CD14-positive monocyte (primary cell): ENCODE data around the gene SLMAP. TPM values are rescaled to one million over a fixed set of nuclear protein-coding genes. Genes with fewer than 3 reads are reported as not detected.

Source experiments
- DNase-seq, 3 donors: peaks; one replicate each; pipeline ENCODE4 v3.0.0-alpha.2; 2011 to 2022
- H2AFZ ChIP-seq: 2 replicates; pipeline ENCODE4 v1.6.0; 2012; ENCODE audit warnings: mild to moderate bottlenecking, low read depth, low read length, inconsistent platforms; ENCODE audit not compliant: insufficient read depth, poor library complexity, severe bottlenecking
- H3K27ac ChIP-seq, 2 donors: 1 replicate in 1 of 2; 2 replicates in 1 of 2; pipeline ENCODE4 v1.5.1; 2012 to 2013; ENCODE audit warnings: low read length in 2 of 2, control low read depth in 1 of 2, inconsistent platforms in 1 of 2, low read depth in 1 of 2, mild to moderate bottlenecking in 1 of 2
- H3K27me3 ChIP-seq, 2 donors: one replicate each; pipeline versions ENCODE4 v1.6.0 to v1.6.1; 2011 to 2013; ENCODE audit warnings: low read length in 2 of 2; ENCODE audit not compliant: control insufficient read depth in 2 of 2, insufficient read depth in 2 of 2
- H3K36me3 ChIP-seq, 2 donors: replicated peaks in 1 of 2; 1 replicate in 1 of 2; 2 replicates in 1 of 2; pipeline versions ENCODE4 v1.5.1 to v1.6.1; 2012 to 2013; ENCODE audit warnings: low read length in 2 of 2, control low read depth in 1 of 2, inconsistent platforms in 1 of 2, mild to moderate bottlenecking in 1 of 2; ENCODE audit not compliant: insufficient read depth in 2 of 2, control insufficient read depth in 1 of 2
- H3K4me1 ChIP-seq, 2 donors: 1 replicate in 1 of 2; 2 replicates in 1 of 2; pipeline versions ENCODE4 v1.5.1 to v1.6.1; 2012 to 2013; ENCODE audit warnings: low read length in 2 of 2, control low read depth in 1 of 2, inconsistent platforms in 1 of 2, mild to moderate bottlenecking in 1 of 2, moderate library complexity in 1 of 2; ENCODE audit not compliant: insufficient read depth in 2 of 2, control insufficient read depth in 1 of 2
- H3K4me2 ChIP-seq: replicated peaks from 2 replicates; pipeline ENCODE3; 2012; ENCODE audit warnings: low read length, moderate library complexity, mild to moderate bottlenecking; ENCODE audit not compliant: poor library complexity, severe bottlenecking; ENCODE audit errors: extremely low read depth
- H3K4me3 ChIP-seq, 3 experiments: fragments of 200-600 bp in 1 of 3; sonication (generic) in 1 of 3; replicated peaks in 1 of 3; 1 replicate in 2 of 3; 2 replicates in 1 of 3; pipeline ENCODE4 v1.5.1; 2011 to 2013; ENCODE audit warnings: low read length in 3 of 3, mild to moderate bottlenecking in 3 of 3, control low read depth in 2 of 3, low read depth in 2 of 3, inconsistent platforms in 1 of 3, moderate library complexity in 1 of 3
- H3K79me2 ChIP-seq: 2 replicates; pipeline ENCODE4 v1.6.0; 2012; ENCODE audit warnings: mild to moderate bottlenecking, control low read depth, inconsistent platforms, low read length, moderate library complexity; ENCODE audit not compliant: insufficient read depth
- H3K9ac ChIP-seq: 2 replicates; pipeline ENCODE4 v1.6.0; 2017; ENCODE audit warnings: low read length, mild to moderate bottlenecking; ENCODE audit not compliant: insufficient read depth, poor library complexity, severe bottlenecking
- H3K9me3 ChIP-seq, 2 donors: replicated peaks in 1 of 2; 1 replicate in 1 of 2; 2 replicates in 1 of 2; pipeline versions ENCODE4 v1.5.1 to v1.6.1; 2012 to 2013; ENCODE audit warnings: low read length in 2 of 2, control low read depth in 1 of 2; ENCODE audit not compliant: control insufficient read depth in 1 of 2, insufficient read depth in 1 of 2
- H4K20me1 ChIP-seq: 2 replicates; pipeline ENCODE4 v1.6.0; 2012; ENCODE audit warnings: mild to moderate bottlenecking, low read length, control low read depth, moderate library complexity; ENCODE audit not compliant: insufficient read depth
- H3K27ac Mint-ChIP-seq, 7 donors: one replicate each; pipeline ENCODE4 v1.8.0; 2020; ENCODE audit warnings: mild to moderate bottlenecking in 7 of 7, mixed read lengths in 7 of 7, moderate library complexity in 6 of 7, inconsistent platforms in 2 of 7
- H3K27me3 Mint-ChIP-seq, 3 donors: one replicate each; pipeline ENCODE4 v1.8.0; 2021 to 2022; ENCODE audit warnings: low read depth in 3 of 3, mild to moderate bottlenecking in 3 of 3, mixed read lengths in 3 of 3, moderate library complexity in 3 of 3, inconsistent platforms in 1 of 3
- H3K36me3 Mint-ChIP-seq, 2 donors: one replicate each; pipeline ENCODE4 v1.8.0; 2020; ENCODE audit warnings: mixed read lengths in 2 of 2, inconsistent platforms in 1 of 2, mild to moderate bottlenecking in 1 of 2
- H3K4me1 Mint-ChIP-seq: one replicate; pipeline ENCODE4 v1.8.0; 2020; ENCODE audit warnings: mild to moderate bottlenecking, mixed read lengths
- H3K4me3 Mint-ChIP-seq, 2 donors: one replicate each; pipeline ENCODE4 v1.8.0; 2020; ENCODE audit warnings: mild to moderate bottlenecking in 2 of 2, mixed read lengths in 2 of 2, moderate library complexity in 1 of 2
- H3K9me3 Mint-ChIP-seq, 7 donors: one replicate each; pipeline ENCODE4 v1.8.0; 2020 to 2022; ENCODE audit warnings: mixed read lengths in 7 of 7, mild to moderate bottlenecking in 6 of 7, moderate library complexity in 6 of 7, inconsistent platforms in 2 of 7
- CTCF ChIP-seq: fragments of 200-600 bp; IDR thresholded peaks from one replicate; pipeline ENCODE4 v1.8.0; 2022; ENCODE audit warnings: antibody characterized with exemption, mild to moderate bottlenecking
- WGBS: methylation state at CpG from one replicate; pipeline ENCODE4 v1.1.5; 2013; ENCODE audit warnings: missing lambda C conversion rate; ENCODE audit not compliant: insufficient coverage; 5-methylcytosine and 5-hydroxymethylcytosine counted together
- intact Hi-C, 2 donors: fragments of 100-400 bp; cut with micrococcal nuclease; formaldehyde crosslinking; loops; one replicate each; pipeline versions ENCODE4 v1.15.0 to v1.15.1; 2023
- polyA plus RNA-seq, 3 donors: library from polyadenylated mRNA; depleted of rRNA in 1 of 3; unstranded in 2 of 3; stranded (reverse) in 1 of 3; fragments of 300-500 nt in 2 of 3; fragments of >200 nt in 1 of 3; fragmentation: Illumina TruSeq in 2 of 3; gene quantifications; 1 replicate in 2 of 3; 2 replicates in 1 of 3; pipeline ENCODE4 v1.2.3, GENCODE V29; 2012 to 2021

The SLMAP gene
- polyA plus RNA-seq, 3 donors: 12.3 to 17.6 (median 16.1) TPM

GRCh38 chr3:57933602-57934001 lies 177.5 kb downstream of the SLMAP start:
- H3K9me3 Mint-ChIP-seq: no peaks in the 10 kb centered on the region

GRCh38 chr3:57934373-57934772 lies 178.3 kb downstream of the SLMAP start:
- Histone ChIP-seq H3K9me3 (no peaks in the 10 kb centered on the region), H3K27ac (no peak overlapping the region), H3K79me2 (no peaks in the 10 kb centered on the region), H3K4me3 (no peak overlapping the region), H3K27me3 (no peaks in the 10 kb centered on the region), H2AFZ (no peak overlapping the region), H3K4me1 (no peaks in the 10 kb centered on the region), H3K9ac (no peak overlapping the region), H3K4me2 (no peak overlapping the region), H3K36me3 (peaks cover 6 to 27% of the 10 kb centered on the region in 2 donors), H4K20me1 (no peaks in the 10 kb centered on the region)
- Mint-ChIP-seq H3K36me3 (peaks cover 14 to 21% of the 10 kb centered on the region in 2 donors), H3K9me3 (no peaks in the 10 kb centered on the region), H3K27ac (no peak overlapping the region), H3K4me1 (no peaks in the 10 kb centered on the region), H3K27me3 (peaks cover 0 to 1% (median 0%) of the 10 kb centered on the region in 3 donors), H3K4me3 (no peak overlapping the region)
- intact Hi-C loops: no loop called here
- no peak for TF ChIP-seq CTCF
- WGBS: no CpG with 5 or more reads among the region's 7 CpGs
- no peak for DNase-seq

More at GRCh38 chr3:57933602-57934001, 177.5 kb downstream of the SLMAP start:
- no peaks in the 10 kb centered on the region for H3K27me3 ChIP-seq
- Mint-ChIP-seq H3K4me1 (no peaks in the 10 kb centered on the region), H3K27ac (no peak overlapping the region), H3K27me3 (peaks cover 0 to 1% (median 0%) of the 10 kb centered on the region in 3 donors), H3K36me3 (peaks cover 18 to 24% of the 10 kb centered on the region in 2 donors), H3K4me3 (no peak overlapping the region)
- H3K27ac ChIP-seq: no peak overlapping the region
- intact Hi-C loops: no loop called here
- H3K4me2 ChIP-seq: no peak overlapping the region
- no peaks in the 10 kb centered on the region for H3K9me3 ChIP-seq
- no peak for TF ChIP-seq CTCF
- peaks cover 6 to 33% of the 10 kb centered on the region in 2 donors for H3K36me3 ChIP-seq
- no peak overlapping the region for H3K9ac ChIP-seq
- H4K20me1 ChIP-seq: no peaks in the 10 kb centered on the region
- 100% methylated on average over 2 of the region's 2 CpGs for WGBS
- no peak overlapping the region for H3K4me3 ChIP-seq
- no peaks in the 10 kb centered on the region for H3K4me1 ChIP-seq
- no peaks in the 10 kb centered on the region for H3K79me2 ChIP-seq
- no peak for DNase-seq
- H2AFZ ChIP-seq: no peak overlapping the region
